Middle frontal gyrus (tissue), 1 donor: Measurements from ENCODE around the gene HDAC2.
"Not testable (repeated sequence)": the region's sequence is repeated elsewhere in the genome, so short reads cannot be mapped to it uniquely, and the experiment has no call there.

ENCODE experiments used
- DNase-seq: peaks from one replicate; pipeline ENCODE4 v3.0.0-alpha.2; 2015; ENCODE audit warnings: low spot score; ENCODE audit errors: extremely low spot score

The HDAC2 gene

DNA sequence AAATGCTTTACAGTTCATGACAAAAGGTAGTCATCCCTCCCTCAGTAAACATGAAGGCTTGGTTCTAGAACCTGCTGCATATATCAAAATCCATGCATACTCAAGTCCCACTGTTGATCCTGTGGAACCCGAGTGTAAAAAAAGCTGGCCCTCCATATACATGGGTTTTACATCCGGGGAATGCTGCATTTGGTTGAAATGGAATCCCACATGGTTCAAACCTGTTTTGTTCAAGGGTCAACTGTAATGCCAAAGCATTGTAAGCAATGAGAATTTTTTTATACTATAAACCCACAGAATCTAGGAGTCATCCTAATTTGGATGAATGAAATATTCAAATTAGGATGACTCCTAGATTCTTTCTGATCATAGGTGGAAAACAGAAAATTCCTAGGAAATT lies 5.9 kb upstream of the HDAC2 start:
- no peak for DNase-seq

DNA sequence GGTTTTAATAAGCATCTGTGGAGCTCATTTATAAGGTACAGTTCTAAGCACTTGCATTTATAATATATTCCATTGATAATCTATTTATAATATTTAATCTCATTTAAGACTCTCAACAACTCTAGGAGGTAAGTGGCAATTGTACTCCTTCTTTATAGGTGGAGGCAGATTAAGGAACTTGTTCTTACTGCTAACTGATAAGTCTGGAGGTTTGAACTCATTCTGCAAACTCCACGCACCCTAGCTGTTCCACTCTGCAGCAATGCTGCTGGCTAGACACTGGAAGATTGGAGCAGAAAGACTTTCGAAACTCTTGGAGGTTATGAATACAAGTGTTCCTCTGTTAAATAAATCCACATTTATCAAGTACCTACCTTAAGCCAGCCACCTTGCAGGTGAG lies 793 bp upstream of the HDAC2 start:
- DNase-seq = no peak

DNA sequence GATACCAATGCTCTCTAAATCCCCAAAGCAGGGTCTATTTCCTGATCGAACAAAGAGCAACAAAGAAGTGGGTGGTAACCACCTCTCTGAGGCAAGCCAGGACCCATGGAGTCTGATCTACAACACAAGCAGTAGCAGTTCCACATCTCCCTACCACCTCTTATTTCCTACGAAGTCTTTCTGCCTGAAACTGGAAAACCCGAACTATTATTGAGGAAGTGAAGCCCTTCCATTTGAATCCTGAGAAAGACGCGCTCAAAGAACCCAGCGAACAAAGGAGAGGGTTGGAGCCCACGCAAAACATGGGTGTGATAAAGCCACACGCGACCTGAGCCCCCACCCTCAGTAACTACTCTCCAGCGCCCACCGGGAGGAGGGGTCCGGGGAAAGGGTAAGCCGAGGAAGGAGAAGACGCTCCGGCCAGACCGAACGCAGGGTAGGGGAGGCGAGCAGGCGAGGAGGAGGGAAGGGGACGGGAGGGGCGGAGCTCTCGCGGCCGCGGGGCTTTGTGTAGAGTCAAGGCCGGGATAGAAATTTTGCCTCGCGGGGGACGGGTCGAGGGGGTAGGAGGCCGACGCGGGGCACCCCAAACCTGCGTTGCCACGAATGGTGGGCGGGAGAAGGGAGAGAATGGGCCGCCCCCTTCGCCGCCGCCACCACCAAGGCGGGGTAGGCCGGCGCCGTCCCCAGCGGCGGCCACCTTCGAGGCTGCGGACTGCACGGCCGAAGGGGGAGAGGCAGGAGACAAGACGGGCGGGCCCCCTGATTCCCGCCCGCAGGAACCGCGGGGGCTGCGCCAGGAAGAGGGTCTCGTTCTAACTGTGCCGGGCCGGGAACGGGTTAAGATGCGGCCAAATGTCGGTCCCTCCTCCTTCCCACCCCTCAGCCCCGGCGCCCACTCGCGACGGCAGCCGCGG lies 802 bp downstream of the HDAC2 start:
- no peak for DNase-seq

DNA sequence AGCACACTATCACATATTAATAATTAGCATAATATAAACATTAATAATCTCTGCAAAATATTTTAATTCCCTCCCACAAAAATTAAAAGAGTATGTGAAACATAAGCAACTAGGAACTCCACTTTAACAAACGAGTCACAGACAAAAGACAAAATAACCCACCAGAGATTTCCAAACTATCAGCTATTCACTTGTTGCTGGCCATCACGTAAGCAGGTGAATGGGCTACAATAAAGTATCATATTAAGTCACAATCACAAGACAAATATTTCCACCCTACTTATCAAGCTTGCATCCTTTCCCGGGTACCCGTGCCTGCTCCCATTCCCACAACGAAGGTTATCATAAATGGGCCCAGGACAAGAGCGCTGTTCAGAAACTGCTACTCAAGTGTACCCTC lies 2.5 kb downstream of the HDAC2 start:
- DNase-seq = no peak

DNA sequence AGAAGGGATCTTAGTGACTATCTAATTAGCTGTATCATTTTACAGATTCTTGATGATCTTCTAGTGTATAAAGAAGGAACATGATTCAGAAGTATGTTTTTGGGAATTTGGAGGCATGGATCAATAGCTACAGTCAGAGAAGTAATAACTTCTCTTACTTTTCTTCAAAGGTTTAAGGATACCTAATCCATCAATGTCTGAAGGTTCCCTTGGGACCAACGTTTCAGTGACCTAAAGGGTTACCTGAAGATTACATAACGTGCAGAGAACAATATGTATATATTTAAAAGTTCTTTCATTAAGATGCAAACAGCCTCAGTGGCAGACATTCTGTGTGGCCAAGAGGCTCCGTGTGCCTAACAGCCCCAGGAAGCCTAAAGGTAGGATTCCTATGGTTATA lies 3.2 kb downstream of the HDAC2 start:
- no peak for DNase-seq

DNA sequence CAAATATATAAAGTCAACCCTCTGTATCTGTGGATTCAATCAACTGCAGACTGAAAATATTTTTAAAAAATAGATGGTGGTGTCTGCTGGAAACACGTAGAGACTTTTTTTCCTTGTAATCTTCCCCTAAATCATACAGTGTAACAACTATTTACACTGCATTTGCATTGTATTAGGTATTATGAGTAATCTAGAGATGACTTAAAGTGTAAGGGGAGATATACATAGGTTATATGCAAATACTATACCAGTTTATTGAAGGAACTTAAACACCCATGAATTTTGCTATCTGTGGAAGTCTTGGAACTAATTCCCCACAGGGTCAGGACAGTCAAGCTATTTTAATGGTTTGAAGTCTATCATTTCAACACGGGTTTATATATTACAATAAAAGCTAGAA lies 10.2 kb downstream of the HDAC2 start:
- DNase-seq = no peak

DNA sequence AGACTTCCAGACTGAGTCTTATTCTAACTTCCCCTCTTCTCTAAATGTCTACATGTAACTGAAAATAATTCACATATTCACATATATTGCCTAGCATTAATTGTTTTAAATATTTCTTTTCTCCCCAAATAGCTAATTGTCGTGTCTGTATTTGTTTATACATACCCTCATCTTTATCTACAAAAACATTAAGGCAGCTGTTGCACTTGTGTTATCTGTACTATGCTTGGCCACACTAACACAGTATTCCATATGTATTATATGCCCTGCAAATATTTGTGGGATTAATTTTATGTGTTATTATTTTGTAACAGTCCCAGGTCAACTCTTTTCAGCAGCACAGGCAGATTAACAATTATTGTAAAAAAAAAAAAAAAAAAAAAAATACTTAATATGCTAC lies 11.7 kb downstream of the HDAC2 start:
- DNase-seq = no peak

DNA sequence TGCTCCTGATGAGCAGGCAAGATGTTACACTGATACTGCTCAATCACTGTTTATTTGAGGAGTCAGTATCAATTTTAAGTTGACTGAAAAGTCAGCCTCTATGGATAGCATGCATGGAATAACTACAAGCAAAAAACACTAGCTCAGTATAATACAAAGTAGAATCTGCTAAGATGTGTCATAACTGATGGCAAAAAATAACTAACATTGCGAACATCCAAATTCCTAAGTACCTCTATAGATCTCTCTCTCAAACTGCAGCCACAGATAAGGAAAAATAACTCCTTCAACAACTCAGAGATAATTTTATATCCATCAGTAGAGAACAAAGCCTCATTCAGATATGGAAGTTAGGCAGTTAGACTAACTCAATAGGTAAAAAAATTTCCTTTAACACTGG lies 16.3 kb downstream of the HDAC2 start:
- no peak for DNase-seq

DNA sequence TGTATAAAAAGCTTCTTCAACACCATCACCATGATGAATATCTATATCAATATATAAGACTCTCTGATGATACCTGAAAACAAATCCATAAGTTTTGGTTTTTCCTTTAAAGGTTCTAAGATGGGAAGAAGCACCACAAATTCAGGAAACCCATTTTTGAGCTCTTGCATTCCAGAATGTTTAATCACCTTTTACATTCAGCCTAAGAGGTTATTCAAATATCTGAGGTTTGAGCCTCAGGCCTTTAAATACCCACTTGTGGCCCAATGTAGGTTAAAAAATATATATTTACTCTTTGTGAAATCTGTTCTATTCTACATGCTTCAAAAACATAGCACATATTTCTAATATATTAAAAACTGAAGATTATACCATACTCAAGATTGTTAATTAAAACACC lies 17.6 kb downstream of the HDAC2 start:
- DNase-seq = no peak

DNA sequence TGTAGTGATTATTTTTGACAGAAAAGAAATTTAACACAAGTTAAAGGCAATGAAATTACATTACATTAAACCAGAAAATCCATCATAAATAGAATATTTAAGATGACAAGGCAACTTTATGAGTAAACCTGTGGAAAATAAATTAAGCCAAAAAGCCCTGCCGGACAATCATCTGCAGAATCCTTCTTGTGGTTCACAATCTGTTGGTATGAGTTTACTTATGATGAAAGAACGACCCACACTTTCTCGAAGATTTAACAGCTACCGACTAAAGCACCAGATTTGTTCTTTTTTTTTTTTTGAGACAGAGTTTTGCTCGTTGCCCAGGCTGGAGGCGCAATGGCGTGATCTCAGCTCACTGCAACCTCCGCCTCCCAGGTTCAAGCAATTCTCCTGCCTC lies 21.4 kb downstream of the HDAC2 start:
- no peak for DNase-seq

DNA sequence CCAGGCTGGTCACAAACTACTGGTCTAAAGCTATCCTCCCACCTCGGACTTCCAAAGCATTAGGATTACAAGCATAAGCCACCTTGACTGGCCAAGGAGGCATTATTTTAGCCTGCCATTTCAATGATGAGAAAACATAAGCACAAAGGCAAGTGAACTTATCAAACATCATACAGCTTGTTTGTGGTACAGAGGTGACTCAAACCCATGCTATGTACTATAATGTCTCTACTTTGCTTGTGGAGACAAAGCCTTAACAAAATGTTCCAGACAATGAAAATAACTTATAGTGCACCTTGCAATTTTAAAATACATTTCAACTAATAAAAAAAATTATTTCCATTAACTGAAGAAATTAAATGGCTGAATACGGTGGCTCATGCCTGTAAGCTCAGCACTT lies 26.2 kb downstream of the HDAC2 start:
- DNase-seq = no peak

DNA sequence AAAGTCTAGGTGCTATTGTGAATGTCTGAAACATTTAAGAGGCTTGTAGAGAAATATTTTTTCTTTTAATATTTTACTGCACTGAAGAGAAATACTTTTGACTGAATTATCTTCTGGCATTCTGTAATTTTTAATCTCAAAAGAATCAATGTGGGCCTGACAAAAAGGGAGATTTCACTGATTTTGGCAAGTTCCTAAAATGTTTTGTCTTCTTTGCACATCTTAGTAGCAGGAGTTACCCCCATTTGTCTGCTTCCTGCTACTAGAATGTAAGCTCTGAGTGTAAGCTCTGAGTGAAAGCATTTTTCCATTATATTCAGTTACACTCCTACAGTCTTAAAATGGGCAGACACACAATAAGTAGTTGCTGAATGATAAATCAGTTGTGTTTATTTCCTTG lies 31.1 kb downstream of the HDAC2 start:
- DNase-seq = no peak

DNA sequence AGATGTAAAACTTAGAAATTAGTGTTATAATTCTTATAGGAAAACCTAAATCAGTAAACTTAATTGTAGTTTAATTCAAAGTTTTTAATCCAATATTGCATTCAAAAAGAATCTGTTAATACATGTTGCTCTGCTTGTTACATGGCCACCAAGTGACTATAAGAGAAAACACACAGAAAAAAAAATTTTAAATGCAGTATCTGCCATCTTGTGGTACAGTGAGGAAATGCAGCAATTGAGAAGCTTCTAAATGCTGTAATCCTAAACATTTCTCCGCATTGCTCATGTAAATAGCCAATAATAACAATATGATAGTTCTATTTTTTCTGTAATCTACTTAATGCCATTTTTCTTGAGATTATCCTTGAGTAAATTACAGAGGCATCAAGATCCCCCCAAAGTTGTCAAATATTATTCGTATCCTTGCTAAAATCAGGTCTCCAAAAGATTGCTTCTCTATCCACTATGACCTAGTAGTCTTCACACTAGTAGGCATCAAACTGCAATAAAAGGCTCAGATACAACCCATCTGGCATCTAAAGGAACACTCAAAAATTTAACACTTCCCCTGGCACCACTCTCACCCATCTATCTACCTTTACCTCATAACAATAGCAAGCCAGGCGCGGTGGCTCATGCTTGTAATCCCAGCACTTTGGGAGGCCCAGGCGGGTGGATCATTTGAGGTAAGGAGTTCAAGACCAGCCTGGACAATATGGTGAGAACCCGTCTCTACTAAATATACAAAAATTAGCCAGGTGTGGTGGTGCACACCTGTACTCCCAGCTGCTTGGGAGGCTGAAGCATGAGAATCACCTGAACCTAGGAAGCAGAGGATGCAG lies 34.6 kb downstream of the HDAC2 start:
- DNase-seq = peak; percentile 65

DNA sequence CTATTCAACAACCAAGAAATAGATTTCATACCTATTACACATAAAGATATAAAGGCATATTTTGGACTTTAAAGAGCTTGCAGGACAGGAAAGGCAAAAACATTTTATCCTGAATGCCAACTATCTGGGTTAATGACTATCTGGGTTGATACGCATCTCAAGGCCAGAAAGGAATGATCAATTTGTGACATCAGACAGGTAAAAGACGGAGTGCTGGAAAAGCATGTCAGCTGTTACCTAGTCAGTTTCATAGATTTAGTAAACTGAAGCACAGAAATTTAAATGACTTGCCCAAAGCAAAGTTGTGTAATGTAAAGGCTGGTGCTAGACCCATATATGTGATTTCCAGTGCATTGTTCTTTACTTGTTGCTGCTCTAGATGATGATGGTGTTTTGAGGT lies 36.8 kb downstream of the HDAC2 start:
- no peak for DNase-seq

DNA sequence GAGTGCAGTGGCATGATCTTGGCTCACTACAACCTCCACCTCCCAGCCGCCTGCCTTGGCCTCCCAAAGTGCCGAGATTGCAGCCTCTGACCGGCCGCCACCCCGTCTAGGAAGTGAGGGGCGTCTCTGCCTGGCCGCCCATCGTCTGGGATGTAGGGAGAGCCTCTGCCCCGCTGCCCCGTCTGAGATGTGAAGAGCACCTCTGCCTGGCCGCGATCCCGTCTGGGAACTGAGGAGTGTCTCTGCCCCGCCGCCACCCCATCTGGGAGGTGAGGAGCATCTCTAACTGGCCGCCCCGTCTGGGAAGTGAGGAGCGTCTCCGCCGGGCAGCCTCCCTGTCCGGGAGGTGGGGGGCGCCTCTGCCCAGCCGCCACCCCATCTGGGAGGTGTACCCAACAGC lies 39.0 kb downstream of the HDAC2 start:
- DNase-seq = not testable (repeated sequence)

DNA sequence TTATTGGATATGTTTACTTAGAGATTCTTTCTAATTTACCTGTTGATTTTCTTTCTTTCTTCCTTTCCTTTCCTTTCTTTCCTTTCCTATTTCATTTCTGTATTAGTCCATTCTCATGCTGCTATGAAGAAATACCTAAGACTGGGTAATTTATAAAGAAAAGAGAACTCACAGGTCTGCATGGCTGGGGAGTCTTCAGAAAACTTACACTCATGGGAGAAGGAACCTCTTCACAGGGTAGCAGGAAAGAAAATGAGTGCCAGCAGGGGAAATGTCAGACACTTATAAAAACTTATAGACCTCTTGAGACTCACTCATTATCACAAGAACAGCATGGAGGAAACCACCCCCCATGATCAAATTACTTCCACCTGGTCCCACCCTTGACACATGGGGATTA lies 40.8 kb downstream of the HDAC2 start:
- no peak for DNase-seq

DNA sequence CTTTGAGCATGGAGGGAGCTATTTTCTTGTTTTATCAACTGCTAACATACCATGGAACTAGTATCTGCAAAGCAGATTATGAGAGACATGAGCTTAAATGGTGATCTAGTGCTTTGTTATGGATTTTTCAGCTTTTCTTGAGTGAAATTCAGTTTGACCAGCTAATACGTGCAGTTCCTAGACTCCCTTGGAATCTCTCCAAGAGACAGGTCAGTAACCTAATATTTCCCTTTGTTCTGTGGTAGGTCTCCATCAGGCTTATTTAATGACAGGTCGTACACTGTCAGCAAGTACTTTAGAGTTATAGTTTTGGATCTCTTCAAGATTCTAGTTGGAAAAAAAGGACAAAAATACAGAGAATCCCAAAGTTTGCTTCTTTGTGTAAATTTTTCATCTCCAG lies 43.9 kb downstream of the HDAC2 start:
- no peak for DNase-seq

DNA sequence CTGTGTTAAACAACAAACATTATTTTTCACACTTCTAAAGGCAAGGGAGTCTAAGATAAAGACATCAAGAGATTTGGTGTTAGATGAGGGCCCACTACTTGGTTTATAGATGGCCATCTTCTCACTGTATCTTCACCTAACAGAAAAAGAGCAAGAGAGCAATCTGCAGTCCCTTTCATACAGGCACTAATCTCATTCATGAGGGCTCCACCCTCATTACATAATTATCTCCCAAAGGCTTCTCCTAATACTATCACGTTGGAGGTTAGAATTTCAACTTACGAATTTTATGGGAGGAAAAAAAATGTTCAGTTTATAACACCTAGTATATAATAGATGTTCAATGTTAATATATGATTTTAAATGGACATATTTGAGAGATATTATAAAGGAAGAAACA lies 45.6 kb downstream of the HDAC2 start:
- DNase-seq = no peak

DNA sequence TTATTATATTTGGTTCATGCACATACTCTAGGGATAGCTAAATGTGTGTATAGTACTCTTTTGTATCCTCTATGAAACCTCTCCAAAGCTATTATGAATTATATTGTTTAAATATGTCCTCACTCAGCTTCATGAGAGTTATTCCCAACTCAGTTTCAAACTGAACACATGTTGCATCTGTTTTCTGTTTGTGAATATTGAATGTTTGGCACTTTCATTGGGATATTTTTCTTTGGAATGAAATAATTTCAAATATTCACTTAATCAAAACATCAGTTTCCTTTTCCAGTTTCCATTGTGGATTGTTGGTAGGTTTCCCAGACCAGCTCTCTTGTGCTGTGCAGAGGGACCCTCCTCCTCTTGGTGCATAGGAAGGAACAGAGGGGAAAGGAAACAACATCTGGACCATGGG lies 46.6 kb downstream of the HDAC2 start:
- DNase-seq = no peak

DNA sequence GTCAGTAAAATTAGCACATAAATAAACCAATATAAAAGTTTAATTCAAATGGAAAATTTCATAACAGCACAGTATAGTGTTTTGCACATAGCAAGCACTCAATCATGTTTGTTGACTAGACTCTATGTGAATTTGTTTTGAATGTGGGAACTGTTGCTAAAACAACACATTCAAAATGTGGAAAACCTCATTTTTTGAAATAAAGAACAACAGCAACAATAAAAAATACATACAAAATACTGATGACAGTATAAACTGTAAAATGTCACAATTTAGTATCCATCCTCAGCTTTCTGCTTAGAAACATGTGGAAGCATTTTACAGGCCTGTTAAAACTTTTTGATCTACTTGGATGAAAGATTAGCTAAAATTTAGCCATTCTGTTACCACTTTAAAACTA lies 47.4 kb downstream of the HDAC2 start:
- no peak for DNase-seq

DNA sequence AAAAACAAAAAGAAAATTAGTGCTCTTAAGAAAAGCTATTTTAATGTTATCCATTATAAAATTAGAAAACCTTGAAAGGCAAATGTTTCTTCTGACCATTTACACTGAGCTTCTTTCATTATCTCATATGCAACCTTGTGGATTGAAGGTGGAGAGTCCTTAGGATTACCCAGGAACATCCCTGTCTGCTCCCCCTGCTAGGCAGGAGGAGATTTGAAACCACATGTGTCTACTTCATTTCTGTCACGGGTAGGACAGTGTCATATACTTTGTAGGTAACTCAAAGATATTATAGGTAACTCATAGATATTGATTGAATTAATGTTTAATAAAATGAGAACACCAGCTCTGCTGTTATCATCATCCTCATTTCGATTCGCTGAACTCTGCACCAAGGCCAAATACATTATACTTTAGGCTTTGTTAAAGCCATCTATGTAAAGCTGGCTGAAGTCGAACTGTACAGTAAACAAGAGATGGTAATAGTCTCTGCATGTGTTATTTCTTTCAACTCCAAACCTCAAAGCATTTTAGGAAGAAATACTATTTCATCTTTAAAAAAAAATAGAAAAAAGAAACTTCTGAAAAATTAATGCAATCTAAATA lies 49.5 kb downstream of the HDAC2 start:
- DNase-seq = no peak

DNA sequence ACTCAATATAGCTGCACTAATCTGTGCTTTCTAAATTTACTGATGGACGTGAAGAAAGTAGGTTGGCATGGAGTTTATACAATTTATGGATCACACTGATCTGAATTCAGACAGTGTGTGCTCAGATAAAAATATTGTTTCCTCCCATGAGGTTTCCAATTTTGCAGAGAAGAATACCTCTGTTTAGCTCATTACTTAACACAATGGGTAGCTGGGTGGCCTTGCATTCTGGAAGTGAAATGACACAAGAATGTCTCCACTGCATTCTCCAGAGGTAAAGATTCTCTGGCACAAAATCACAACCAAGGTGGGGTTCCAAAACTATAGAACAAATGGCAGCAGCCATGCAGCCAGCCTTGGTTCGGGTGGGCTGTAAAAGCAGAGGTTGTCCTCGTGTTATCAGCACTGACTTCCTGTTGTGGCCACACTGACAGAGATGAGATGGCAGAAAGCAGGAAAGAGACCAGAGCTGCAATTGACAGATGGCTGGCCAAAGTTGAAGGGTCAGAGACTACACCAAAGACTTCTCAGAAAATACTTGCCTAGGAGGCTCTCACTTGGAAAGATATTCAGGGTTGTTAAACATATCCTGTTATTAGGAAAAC lies 50.2 kb downstream of the HDAC2 start:
- no peak for DNase-seq
